ENCODE results near the gene UBE2F.
"Not testable (repeated sequence)": the region's sequence is repeated elsewhere in the genome, so short reads cannot be mapped to it uniquely, and the experiment has no call there.

The UBE2F gene

GRCh38 chr2:238046725-238047270 is 80.0 kb downstream of the UBE2F start:
- no peak overlapping the region for H3K4me3 ChIP-seq (replicated peaks; ENCODE audit: low read depth, low read length)
- DNase-seq (ENCODE audit: extremely low read depth, low read depth), result no peak
- TF ChIP-seq CTCF (IDR thresholded peaks at IDR 0.05; ENCODE audit: low read depth, low read length, missing control alignments), result no peak

GRCh38 chr2:238053191-238053776 is 86.5 kb downstream of the UBE2F start:
- TF ChIP-seq CTCF (IDR thresholded peaks at IDR 0.05; ENCODE audit: low read depth, low read length, missing control alignments), result no peak
- no peak overlapping the region for H3K4me3 ChIP-seq (replicated peaks; ENCODE audit: low read depth, low read length)
- DNase-seq (ENCODE audit: extremely low read depth, low read depth), result no peak

DNA sequence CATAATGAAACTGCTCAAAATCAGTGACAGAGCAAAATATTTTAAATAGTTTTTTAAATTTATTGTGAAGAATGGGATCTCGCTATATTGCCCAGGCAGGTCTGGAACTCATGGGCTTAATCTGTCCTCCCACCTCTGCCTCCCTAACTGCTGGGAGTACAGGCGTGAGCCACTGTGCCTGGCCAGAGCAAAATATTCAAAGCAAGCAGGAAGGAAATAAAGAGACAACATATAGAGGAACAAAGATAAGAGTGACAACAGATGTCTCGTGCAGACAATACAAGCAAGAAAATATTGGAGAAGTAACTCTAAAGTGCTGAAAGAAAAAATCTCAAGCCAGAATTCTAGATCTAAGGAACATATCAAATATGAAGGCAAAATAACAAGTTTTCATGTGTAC is 89.0 kb downstream of the UBE2F start:
- DNase-seq (ENCODE audit: extremely low read depth, low read depth), result no peak
- no peak for TF ChIP-seq CTCF (IDR thresholded peaks at IDR 0.05; ENCODE audit: low read depth, low read length, missing control alignments)

GRCh38 chr2:238057696-238058575 is 91.1 kb downstream of the UBE2F start:
- not testable (repeated sequence) for H3K4me3 ChIP-seq (replicated peaks; ENCODE audit: low read depth, low read length)

More for the DNA sequence above, 89.0 kb downstream of the UBE2F start:
- no peak overlapping the region for H3K4me3 ChIP-seq (replicated peaks; ENCODE audit: low read depth, low read length)

DNA sequence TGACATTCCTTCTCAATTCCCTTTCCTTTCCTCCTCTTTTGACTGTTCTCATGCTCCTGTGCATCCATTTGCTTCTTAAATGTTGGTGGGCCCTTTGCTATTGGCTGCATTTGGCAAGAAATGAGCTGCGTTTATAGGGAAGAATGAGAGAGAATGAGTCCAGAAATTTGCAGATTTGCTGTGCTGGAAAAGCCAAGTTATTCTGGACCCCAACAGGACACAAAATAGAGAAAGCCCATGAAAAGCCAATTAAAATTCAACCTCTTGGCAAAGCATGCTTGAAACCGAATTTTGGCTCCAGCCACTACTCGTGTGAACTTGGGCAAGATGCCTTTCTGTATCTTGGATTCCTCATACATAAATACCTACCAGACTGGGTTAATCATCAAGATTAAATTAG is 92.7 kb downstream of the UBE2F start:
- TF ChIP-seq CTCF (IDR thresholded peaks at IDR 0.05; ENCODE audit: low read depth, low read length, missing control alignments), result no peak
- peak overlapping the region; percentile 98; the same call in 1 of the 2 replicates for H3K4me3 ChIP-seq (replicated peaks; ENCODE audit: low read depth, low read length)
- no peak for DNase-seq (ENCODE audit: extremely low read depth, low read depth)

More at GRCh38 chr2:238057696-238058575, 91.1 kb downstream of the UBE2F start:
- DNase-seq (ENCODE audit: extremely low read depth, low read depth), result not testable (repeated sequence)

DNA sequence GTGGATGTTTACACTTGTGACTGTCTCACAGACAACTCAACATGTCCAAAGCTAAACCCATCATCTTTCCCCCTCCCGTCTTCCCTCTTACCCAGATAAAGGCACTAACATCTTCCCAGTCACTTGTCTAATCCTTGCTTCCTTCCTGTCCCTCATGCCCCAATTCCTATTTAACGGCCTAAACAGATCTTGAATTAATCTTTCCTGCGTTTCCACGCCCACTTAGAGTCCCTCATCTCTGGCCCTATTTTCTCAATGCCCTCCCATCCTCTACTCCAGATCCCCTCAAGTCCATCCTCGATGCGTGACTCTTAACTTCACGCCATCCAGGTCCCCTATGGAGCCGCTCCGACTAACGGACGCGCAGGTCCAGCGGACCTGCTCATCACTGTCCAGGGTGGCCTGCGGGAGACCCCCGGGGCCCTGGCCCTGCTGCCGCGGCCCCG is 93.3 kb downstream of the UBE2F start:
- peak overlapping the region; percentile 98 for H3K4me3 ChIP-seq (replicated peaks; ENCODE audit: low read depth, low read length)
- TF ChIP-seq CTCF (IDR thresholded peaks at IDR 0.05; ENCODE audit: low read depth, low read length, missing control alignments), result no peak
- DNase-seq (ENCODE audit: extremely low read depth, low read depth), result no peak
